SK-N-SH (cell line): Measurements from ENCODE around the gene GLIS1. TPM values are rescaled to one million over a fixed set of nuclear protein-coding genes. Genes with fewer than 3 reads are reported as not detected.

Experiments
- CTCF ChIA-PET: fragments of 300-600, 350-600 bp; formaldehyde crosslinking; extraction: SDS; loops from one replicate; lab custom pipeline; 2021; lab: Yijun Ruan, JAX
- POLR2A ChIA-PET: fragments of 350-600 bp; sonication (Branson Sonifier 250); formaldehyde crosslinking; extraction: SDS; loops from one replicate; lab custom pipeline; 2020; ENCODE audit warnings: antibody characterized with exemption, inconsistent platforms; lab: Yijun Ruan, JAX
- DNase-seq: peaks from one replicate; pipeline ENCODE4 v3.0.0; 2012
- H2AFZ ChIP-seq: fragments of 200-600 bp; sonication (generic); 2 replicates; pipeline ENCODE4 v1.8.1; 2016; ENCODE audit warnings: antibody characterized with exemption, mild to moderate bottlenecking, low read depth
- H3F3A ChIP-seq: fragments of 200-600 bp; sonication (generic); replicated peaks from 2 replicates; pipeline ENCODE3; 2016; ENCODE audit warnings: antibody characterized with exemption, mild to moderate bottlenecking; ENCODE audit not compliant: insufficient read depth
- H3K27ac ChIP-seq, 2 experiments: fragments of 200-500 bp in 1 of 2; fragments of 200-600 bp in 1 of 2; sonication (Bioruptor generic) in 1 of 2; sonication (generic), shearing (Covaris generic) in 1 of 2; 2 replicates each; pipeline versions ENCODE4 v1.5.1 to v1.6.1; 2014 to 2016; ENCODE audit warnings: low read depth in 2 of 2, inconsistent platforms in 1 of 2, low read length in 1 of 2, mild to moderate bottlenecking in 1 of 2, mixed read lengths in 1 of 2
- H3K27me3 ChIP-seq: fragments of 200-600 bp; sonication (generic), shearing (Covaris generic); 2 replicates; pipeline ENCODE4 v1.6.1; 2016; ENCODE audit warnings: mixed run types; ENCODE audit not compliant: insufficient read depth
- H3K36me3 ChIP-seq, 2 experiments: fragments of 200-500 bp in 1 of 2; fragments of 200-600 bp in 1 of 2; sonication (Bioruptor generic) in 1 of 2; sonication (generic) in 1 of 2; replicated peaks in 1 of 2; 2 replicates each; pipeline versions ENCODE3 to v1.5.1; 2014 to 2016; ENCODE audit warnings: low read length in 1 of 2, mild to moderate bottlenecking in 1 of 2; ENCODE audit not compliant: insufficient read depth in 2 of 2, control insufficient read depth in 1 of 2
- H3K4me1 ChIP-seq, 2 experiments: fragments of 200-500 bp in 1 of 2; fragments of 200-600 bp in 1 of 2; sonication (Bioruptor generic) in 1 of 2; sonication (generic), shearing (Covaris generic) in 1 of 2; 2 replicates each; pipeline versions ENCODE4 v1.5.1 to v1.6.1; 2014 to 2016; ENCODE audit warnings: low read depth in 1 of 2, low read length in 1 of 2, mixed run types in 1 of 2; ENCODE audit not compliant: insufficient read depth in 2 of 2, control insufficient read depth in 1 of 2
- H3K4me2 ChIP-seq: fragments of 200-600 bp; sonication (generic), shearing (Covaris generic); 2 replicates; pipeline ENCODE4 v1.6.1; 2017; ENCODE audit warnings: mixed run types
- H3K4me3 ChIP-seq, 2 experiments: fragments of 200-500 bp in 1 of 2; fragments of 200-600 bp in 1 of 2; sonication (Bioruptor generic) in 1 of 2; sonication (generic), shearing (Covaris generic) in 1 of 2; 2 replicates each; pipeline versions ENCODE4 v1.5.1 to v1.8.1; 2014 to 2016; ENCODE audit warnings: low read depth in 2 of 2, inconsistent platforms in 1 of 2, low read length in 1 of 2, mild to moderate bottlenecking in 1 of 2, mixed read lengths in 1 of 2, moderate library complexity in 1 of 2
- H3K79me2 ChIP-seq: fragments of 200-600 bp; sonication (generic); 2 replicates; pipeline ENCODE4 v1.8.1; 2017; ENCODE audit warnings: mild to moderate bottlenecking; ENCODE audit not compliant: insufficient read depth
- H3K9ac ChIP-seq: fragments of 200-600 bp; sonication (generic); 2 replicates; pipeline ENCODE4 v1.6.1; 2017; ENCODE audit warnings: mixed run types
- H3K9me2 ChIP-seq: fragments of 200-600 bp; sonication (generic); 2 replicates; pipeline ENCODE4 v1.6.1; 2017; ENCODE audit warnings: mixed run types
- H3K9me3 ChIP-seq: fragments of 200-600 bp; sonication (generic); 2 replicates; pipeline ENCODE4 v1.6.1; 2017; ENCODE audit warnings: mixed run types, mild to moderate bottlenecking, moderate library complexity
- H4K20me1 ChIP-seq: fragments of 200-600 bp; sonication (generic); 2 replicates; pipeline ENCODE4 v1.6.1; 2017; ENCODE audit warnings: mild to moderate bottlenecking, mixed run types; ENCODE audit not compliant: insufficient read depth
- EP300 ChIP-seq, 2 experiments: IDR thresholded peaks; 2 replicates each; pipeline versions ENCODE4 v1.4.0 to v1.6.1; 2012; ENCODE audit warnings: borderline replicate concordance in 1 of 2, low read depth in 1 of 2, low read length in 1 of 2
- FOSL2 ChIP-seq: IDR thresholded peaks from 2 replicates; pipeline ENCODE4 v1.4.0; 2012; ENCODE audit warnings: low read depth, mild to moderate bottlenecking, moderate library complexity, borderline replicate concordance
- IRF3 ChIP-seq: fragments of 150-350 bp; IDR thresholded peaks from 2 replicates; pipeline ENCODE4 v1.6.1; 2016; ENCODE audit warnings: mild to moderate bottlenecking, low read depth, low read length
- MEF2A ChIP-seq: IDR thresholded peaks from 2 replicates; pipeline ENCODE4 v1.4.0; 2012; ENCODE audit warnings: low read depth, borderline replicate concordance
- RAD21 ChIP-seq: IDR thresholded peaks from 2 replicates; pipeline ENCODE4 v1.6.1; 2012; ENCODE audit warnings: mild to moderate bottlenecking, low read length
- REST ChIP-seq: IDR thresholded peaks from 2 replicates; pipeline ENCODE4 v1.6.1; 2012; ENCODE audit warnings: mild to moderate bottlenecking, low read depth, low read length, moderate library complexity
- SIN3A ChIP-seq: IDR thresholded peaks from 2 replicates; pipeline ENCODE4 v1.6.1; 2012; ENCODE audit warnings: low read depth, mild to moderate bottlenecking, low read length, moderate library complexity, borderline replicate concordance
- TCF12 ChIP-seq: IDR thresholded peaks from 2 replicates; pipeline ENCODE4 v1.4.0; 2012
- USF2 ChIP-seq: fragments of 150-350 bp; IDR thresholded peaks from 2 replicates; pipeline ENCODE4 v1.6.1; 2017; ENCODE audit warnings: antibody characterized with exemption, low read length, low read depth, borderline replicate concordance
- YY1 ChIP-seq: IDR thresholded peaks from 2 replicates; pipeline ENCODE4 v1.4.0; 2012; ENCODE audit warnings: low read depth, mild to moderate bottlenecking
- WGBS: methylation state at CpG from one replicate; pipeline ENCODE4 v1.1.6; 2017; ENCODE audit warnings: low lambda C conversion rate; 5-methylcytosine and 5-hydroxymethylcytosine counted together
- polyA plus RNA-seq, 3 experiments: library from polyadenylated mRNA; depleted of rRNA; stranded (reverse); fragments of >200 nt; gene quantifications; 2 replicates each; pipeline ENCODE4 v1.2.3, GENCODE V29; 2012

Gene GLIS1
- polyA plus RNA-seq, 1 of the 3 experiments (the other 2 are of a cell fraction) = 0.13 TPM

GRCh38 chr1:53463961-53464899, 274.7 kb downstream of the GLIS1 start:
- no peak for DNase-seq
- Histone ChIP-seq H3K79me2 (no peaks in the 10 kb centered on the region), H2AFZ (no peak overlapping the region), H4K20me1 (no peaks in the 10 kb centered on the region), H3K36me3 (no peaks in the 10 kb centered on the region), H3K4me3 (no peak overlapping the region), H3K4me2 (no peak overlapping the region), H3K27ac (no peak overlapping the region), H3K9ac (no peak overlapping the region), H3K4me1 (peaks cover 0 to 18% of the 10 kb centered on the region in 2 experiments; a peak in 1 of 4 replicates)
- CTCF ChIA-PET = interaction anchor here (0.7 to 5.2 kb wide), 11 partner anchors 10 to 298 kb away, joined by 3 to 21 read pairs (median 4); no protein-coding TSS in a partner anchor
- no peak for TF ChIP-seq RAD21
- no peak for TF ChIP-seq FOSL2
- no peak for TF ChIP-seq SIN3A
- no peak for TF ChIP-seq USF2
- TF ChIP-seq TCF12 = no peak
- no peak for TF ChIP-seq IRF3
- TF ChIP-seq, all 33 proteins: peak for 0
- POLR2A ChIA-PET = no interaction called here
- H3K9me2 ChIP-seq = no peaks in the 10 kb centered on the region
- no peaks in the 10 kb centered on the region for H3K27me3 ChIP-seq
- no peaks in the 10 kb centered on the region for H3F3A ChIP-seq
- no peaks in the 10 kb centered on the region for H3K9me3 ChIP-seq
- 88% methylated on average over 22 of the region's 24 CpGs for WGBS

GRCh38 chr1:53462769-53463501, 276.0 kb downstream of the GLIS1 start:
- peak; percentile 81 for DNase-seq
- POLR2A ChIA-PET = no interaction called here
- Histone ChIP-seq H3K9me3 (no peaks in the 10 kb centered on the region), H2AFZ (no peak overlapping the region), H3K4me2 (no peak overlapping the region), H3K4me1 (peaks cover 0 to 18% of the 10 kb centered on the region in 2 experiments; a peak in 1 of 4 replicates), H3K36me3 (no peaks in the 10 kb centered on the region), H3K9me2 (no peaks in the 10 kb centered on the region), H3K79me2 (no peaks in the 10 kb centered on the region), H3K4me3 (no peak overlapping the region)
- CTCF ChIA-PET = interaction anchor here (0.8 to 5.2 kb wide), 12 partner anchors 11 to 291 kb away, joined by 3 to 19 read pairs (median 6); no protein-coding TSS in a partner anchor
- TF ChIP-seq EP300 (IDR thresholded peaks at IDR 0.05; ENCODE audit: borderline replicate concordance in 1 of 2, low read depth in 1 of 2, low read length in 1 of 2) (peak in 1 of 2 experiments; percentile 36; a peak in 1 of 4 replicates), MEF2A (no peak), REST (no peak), YY1 (no peak)
- TF ChIP-seq, all 33 proteins: peak for 1
- Histone ChIP-seq H3K27ac (peak overlapping the region in 1 of 2 experiments; percentile 76; a peak in 2 of 4 replicates), H3F3A (no peaks in the 10 kb centered on the region), H3K9ac (no peak overlapping the region), H4K20me1 (no peaks in the 10 kb centered on the region), H3K27me3 (no peaks in the 10 kb centered on the region)
- WGBS = 67% methylated on average over 9 of the region's 11 CpGs
